ENCODE data around the gene DUT. TPM values are rescaled to one million over a fixed set of nuclear protein-coding genes. Genes with fewer than 3 reads are reported as not detected.
"Not testable (repeated sequence)": the region's sequence is repeated elsewhere in the genome, so short reads cannot be mapped to it uniquely, and the experiment has no call there.

Gene DUT
- total RNA-seq, 1 experiment from 2014 or later: 160 TPM

DNA sequence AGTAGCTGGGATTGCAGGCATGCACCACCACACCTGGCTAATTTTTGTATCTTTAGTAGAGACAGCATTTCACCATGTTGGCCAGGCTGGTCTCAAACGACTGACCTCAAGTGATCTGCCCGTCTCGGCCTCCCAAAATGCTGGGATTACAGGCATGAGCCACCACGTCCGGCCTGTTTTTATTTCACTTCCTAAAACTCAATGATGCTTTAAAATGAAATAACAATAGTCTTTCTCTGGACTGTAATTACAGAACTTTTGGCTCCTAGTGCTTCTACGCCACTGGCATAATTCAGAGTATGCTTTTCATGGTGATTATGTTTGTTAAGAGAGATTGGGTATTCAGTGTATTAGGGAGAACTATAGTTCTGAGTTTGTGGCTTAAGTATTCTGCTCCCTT is 5.0 kb upstream of the DUT start:
- not testable (repeated sequence) for DNase-seq (ENCODE audit: low read depth)

DNA sequence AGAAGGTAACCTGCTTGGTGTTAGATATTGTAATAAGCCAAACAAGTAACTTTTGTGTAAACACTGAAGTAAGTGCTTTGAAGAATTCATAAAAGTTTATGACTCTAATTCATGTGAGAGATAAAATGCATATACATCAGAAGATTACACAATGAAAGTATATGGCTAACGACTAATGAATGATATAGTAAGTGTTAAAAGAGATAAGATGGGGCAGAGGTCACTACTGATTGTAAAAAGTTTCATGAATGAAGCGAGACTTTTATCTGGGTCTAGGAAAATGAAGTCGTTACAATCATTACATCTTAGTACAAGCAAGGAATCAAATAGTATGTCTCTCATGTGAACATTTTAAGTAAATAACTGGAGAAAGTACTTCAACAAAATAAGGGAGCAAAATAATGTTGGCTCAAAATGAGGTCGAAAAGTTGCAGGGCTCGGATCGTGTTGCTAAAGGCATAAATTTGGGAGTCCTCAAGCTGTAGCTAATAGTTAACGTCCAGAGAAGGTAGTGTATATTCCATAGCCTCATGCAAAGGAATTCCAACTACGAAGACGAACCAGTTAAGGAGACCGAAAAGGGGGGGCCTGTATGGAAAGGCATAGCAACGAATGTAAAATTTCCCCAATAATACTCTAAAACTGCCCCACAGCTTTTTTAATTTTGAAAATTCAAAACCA is 984 bp upstream of the DUT start:
- DNase-seq (ENCODE audit: low read depth): no peak

DNA sequence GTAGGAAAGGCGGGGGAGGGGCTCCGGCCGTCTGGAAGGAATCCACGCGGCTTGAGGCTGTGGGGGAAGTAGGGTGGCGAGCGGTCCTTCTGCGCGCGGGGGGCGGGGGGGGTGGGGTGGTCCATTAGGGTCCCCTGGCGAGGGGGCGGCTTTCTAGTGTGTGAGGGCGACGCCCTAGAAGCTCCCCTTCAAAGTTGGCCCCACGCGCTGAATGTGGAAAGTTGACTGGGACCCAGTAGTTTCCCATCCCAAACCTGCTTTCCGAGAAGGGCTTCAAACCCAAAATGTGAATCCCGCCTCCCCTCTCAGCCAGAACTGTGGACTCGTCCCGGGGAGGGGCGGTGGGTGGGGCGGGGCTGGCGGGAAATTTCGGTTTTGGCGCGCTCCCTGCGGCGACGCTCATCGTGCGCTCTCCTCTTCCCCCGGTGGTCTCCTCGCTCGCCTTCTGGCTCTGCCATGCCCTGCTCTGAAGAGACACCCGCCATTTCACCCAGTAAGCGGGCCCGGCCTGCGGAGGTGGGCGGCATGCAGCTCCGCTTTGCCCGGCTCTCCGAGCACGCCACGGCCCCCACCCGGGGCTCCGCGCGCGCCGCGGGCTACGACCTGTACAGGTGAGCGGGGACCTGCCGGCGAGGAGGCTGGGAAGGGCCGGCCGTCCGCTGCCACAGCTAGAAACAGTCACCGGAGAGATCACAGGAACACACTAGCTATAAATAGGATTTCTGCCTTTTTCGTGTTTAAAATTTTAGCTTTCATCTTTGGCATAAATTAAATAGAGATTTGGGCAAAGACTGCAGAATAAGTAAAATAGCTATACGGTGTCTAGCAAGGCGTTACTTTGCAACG is 790 bp downstream of the DUT start:
- peak; percentile 53 for DNase-seq (ENCODE audit: low read depth)

- no peak for DNase-seq (ENCODE audit: low read depth)
Observed at GRCh38 chr15:48332642-48333034, 1.4 kb downstream of the DUT start.

DNA sequence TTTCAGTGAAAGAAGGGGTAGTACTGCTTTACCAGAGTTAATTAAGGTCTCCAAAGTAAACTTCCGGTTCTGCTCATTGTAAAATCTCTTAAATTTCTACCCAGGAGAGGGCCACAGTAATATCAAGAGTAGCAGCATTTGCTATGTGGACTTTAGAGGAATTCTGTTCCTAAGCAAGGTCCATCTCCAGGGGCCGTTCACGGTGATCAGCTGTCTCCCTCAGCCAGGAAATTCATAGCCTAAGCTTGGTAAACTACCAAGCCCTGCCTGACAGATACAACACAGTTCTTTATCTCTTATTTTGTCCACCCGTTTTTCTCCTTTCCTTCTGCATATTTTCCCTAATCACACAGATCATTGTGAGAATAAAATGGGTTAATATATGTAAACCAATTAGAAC is 2.3 kb downstream of the DUT start:
- no peak for DNase-seq (ENCODE audit: low read depth)

- DNase-seq (ENCODE audit: low read depth): no peak
Observed at GRCh38 chr15:48334260-48334659, 3.0 kb downstream of the DUT start.

DNA sequence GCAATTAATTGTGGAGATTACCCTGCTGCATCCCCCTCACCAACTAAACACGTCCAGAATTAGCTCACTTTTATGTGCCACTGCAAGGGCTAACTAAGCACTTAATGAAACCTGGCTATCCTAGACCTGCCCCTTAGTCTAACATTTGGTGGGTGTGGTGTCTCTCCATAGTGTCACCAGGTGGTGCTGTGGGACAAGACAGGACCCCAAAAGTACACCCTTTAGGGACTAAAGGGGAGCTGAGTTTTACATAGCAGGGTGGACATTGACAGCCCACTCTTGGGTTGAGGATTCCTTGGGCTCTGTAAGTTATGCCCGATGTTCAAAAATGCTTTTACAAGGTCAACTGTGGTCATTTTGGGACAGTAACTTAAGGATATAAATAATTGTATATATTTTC is 5.7 kb downstream of the DUT start:
- DNase-seq (ENCODE audit: low read depth): no peak

DNA sequence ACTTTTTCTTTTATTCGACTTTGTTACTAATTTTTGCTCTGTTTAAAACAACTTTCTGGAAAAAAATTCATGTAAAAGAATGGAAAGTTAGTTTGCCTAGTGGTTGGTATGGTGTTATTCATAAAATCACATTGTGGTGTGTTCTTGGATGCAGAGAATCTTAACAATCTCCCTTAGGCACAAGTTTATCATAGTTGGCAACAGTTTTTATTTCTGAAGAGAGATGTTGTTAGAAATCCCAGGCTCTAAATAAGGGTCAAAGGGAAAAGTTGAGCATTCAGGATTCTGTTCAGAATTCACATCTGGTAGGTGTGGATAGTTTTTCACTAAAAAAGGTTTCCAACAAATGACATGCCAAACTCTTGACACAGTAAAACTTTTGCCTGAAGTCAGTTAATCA is 6.4 kb downstream of the DUT start:
- no peak for DNase-seq (ENCODE audit: low read depth)

DNA sequence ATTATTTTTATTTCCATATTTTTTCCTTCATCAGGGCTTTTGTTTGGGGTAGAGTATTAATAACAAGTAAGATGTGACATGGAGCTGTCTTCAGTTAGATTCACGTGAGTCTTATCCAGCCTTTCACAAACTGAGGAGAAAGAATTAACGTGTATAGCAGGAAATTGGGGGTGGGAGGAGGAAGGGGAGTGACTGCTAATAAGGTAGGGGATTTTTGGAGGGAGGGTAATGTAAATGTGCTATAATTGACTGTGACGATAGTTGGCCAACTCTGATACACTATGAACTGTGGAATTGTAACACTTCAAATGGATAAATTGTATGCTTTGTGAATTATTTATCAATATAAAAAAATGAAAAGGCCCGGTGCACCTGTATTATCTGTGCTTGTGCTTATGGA is 8.9 kb downstream of the DUT start:
- DNase-seq (ENCODE audit: low read depth): no peak

DNA sequence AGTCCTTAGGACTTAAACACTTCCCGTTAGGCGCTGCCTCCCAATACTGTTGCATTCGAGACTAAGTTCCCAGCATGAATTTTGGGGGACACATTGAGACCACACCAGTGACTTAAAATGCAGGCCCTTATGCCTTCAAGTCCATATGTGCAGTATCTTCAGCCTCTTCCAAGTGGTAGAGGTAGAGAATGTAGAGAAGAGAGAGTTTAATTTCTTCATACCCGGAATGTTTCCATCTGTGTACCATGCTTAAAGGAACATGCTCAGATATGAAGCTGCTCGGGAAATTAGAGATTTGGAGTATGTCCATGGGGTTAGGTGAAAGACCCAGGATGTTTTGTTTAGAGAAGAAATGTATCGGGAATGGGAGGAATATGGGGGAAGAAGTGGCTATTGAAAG is 12.6 kb downstream of the DUT start:
- no peak for DNase-seq (ENCODE audit: low read depth)

GRCh38 chr15:48345516-48345915 is 14.3 kb downstream of the DUT start:
- no peak for DNase-seq (ENCODE audit: low read depth)

DNA sequence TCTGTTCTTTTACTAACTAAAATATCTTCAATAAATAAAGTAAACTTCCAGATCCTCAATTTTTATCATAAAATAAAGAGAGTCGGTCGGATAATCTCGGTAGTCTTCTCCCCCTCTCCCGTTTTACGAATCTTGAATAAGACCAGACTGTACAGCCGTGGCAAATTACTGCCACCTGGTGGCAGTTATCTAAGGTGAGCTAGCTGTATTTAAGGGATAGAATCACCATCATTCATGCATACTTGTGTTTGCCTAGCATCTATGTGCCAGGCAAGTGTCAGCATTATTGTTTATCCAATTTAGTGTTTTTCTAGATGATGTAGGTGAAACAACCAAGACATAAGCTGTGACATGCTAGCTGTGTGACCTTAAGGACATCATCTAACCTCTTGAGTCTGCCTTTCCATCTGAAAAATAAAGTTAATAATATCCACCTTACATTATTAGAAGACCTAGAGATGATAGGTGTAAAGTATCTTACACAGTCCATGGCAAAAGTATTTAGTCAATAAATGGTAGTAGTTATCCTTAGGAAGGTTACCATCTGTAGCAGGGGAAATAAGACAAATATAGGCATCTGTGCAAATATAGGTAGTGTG is 21.3 kb downstream of the DUT start:
- DNase-seq (ENCODE audit: low read depth): peak; percentile 55

DNA sequence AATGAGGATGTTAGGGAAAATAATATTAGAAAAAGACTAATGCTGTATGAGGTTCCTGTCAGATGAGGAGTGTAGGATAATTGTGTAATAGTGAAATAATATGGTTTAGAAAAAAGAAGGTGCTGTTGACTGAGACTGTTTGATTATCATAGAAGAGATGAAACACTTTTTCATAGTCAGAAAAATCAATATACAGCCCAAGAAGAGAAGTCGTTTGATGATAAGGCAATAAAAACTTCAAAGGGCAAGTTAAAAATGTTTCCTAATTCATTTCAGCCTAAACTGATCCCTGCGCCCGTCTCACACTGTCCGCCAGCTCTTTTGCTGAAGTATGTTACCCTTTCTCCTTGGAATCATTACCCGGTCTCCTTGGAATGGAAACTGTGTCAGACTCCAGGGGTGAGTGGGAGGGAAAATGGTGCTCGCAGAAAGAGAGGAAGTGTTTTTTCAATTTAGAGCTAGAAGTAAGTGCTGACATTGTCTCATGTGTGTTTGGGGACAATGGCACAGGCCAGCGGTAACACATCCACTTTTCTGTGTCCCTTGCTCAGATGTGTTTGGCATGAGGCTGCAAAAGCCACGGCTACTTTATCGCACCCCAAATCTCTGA is 23.6 kb downstream of the DUT start:
- no peak for DNase-seq (ENCODE audit: low read depth)

- no peak for DNase-seq (ENCODE audit: low read depth)
Observed at GRCh38 chr15:48355377-48355776, 24.1 kb downstream of the DUT start.

DNA sequence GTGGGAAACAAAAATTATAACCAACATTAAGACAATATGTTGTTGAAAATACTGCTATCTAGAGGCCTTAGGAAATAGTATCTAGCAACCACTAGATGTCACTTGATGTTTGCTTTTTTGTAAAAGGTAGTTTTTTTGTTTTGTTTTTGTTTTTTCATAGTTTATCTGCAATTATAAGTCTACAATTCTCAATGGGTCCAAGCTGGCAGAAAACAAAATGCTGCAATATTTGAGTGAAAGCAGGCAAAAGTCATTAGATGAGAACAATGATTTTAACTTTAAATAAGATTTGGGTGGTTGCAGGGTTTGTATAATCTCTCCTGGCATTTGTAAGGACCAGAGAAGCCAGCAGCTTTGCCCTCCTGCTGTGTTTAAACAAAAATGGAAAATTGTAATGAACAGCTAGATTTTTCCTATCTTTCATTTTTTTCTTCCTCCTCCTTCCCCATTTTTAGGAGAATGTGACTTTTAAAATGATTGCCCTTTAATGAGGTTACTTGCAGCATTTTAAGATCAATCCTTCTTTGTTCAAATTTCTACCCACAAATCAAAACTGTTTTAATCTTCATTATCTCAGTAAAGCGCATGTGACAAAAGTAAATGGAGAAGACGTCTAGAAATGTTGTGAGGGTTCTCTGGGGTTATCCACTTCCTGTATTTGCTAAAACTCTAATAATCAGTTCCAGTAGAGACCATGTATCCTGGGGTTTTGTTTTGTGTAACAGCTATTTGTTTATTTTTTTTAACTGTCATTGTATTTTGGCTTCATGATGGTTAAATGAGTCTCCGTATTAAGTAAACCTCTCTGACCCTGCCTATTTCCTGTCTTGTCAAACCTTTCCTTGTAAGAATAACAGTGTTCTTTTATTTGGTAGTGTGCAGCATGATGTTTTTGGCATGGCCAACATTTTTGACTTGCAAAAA is 27.3 kb downstream of the DUT start:
- DNase-seq (ENCODE audit: low read depth): peak; percentile 51

DNA sequence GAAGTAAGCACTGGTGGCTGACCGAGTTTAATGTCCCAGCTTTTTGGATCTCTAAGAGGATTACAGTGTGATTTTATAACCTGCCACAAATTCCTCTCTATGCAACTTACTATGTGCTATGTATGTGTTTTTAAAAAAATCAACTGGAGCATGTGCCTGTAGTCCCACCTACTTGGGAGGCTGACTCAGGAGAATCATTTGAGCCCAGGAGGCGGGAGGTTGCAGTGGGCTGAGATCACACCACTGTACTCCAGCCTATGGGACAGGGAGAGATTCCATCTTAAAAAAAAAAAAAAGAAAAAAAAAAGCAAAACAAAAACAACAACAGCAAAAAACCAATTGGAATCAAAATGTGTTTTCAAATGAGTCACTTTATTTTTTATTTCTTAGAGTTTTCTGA is 29.6 kb downstream of the DUT start:
- peak; percentile 83 for DNase-seq (ENCODE audit: low read depth)

DNA sequence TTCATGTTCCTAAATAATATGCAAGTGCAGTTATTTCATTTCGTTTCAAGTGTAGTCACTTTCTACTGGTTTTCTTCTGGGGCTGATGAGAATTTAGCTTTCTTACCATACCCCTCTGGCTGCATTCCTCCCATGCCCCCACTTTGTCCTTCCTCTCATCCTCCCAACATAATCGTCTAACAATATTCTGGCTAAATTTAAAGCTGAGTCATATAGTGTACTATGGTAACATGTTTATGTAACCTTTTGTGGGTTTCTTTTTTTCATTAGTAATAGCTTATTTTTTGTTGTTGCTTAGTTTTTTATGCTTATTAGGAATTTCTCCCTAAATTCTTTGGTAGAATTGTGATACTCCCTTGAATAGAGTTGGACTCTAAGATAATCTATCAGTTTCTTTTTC is 30.5 kb downstream of the DUT start:
- DNase-seq (ENCODE audit: low read depth): peak; percentile 31

GRCh38 chr15:48363474-48363873 is 32.2 kb downstream of the DUT start:
- DNase-seq (ENCODE audit: low read depth): no peak

- no peak for DNase-seq (ENCODE audit: low read depth)
Observed at GRCh38 chr15:48365575-48365974, 34.3 kb downstream of the DUT start.

DNA sequence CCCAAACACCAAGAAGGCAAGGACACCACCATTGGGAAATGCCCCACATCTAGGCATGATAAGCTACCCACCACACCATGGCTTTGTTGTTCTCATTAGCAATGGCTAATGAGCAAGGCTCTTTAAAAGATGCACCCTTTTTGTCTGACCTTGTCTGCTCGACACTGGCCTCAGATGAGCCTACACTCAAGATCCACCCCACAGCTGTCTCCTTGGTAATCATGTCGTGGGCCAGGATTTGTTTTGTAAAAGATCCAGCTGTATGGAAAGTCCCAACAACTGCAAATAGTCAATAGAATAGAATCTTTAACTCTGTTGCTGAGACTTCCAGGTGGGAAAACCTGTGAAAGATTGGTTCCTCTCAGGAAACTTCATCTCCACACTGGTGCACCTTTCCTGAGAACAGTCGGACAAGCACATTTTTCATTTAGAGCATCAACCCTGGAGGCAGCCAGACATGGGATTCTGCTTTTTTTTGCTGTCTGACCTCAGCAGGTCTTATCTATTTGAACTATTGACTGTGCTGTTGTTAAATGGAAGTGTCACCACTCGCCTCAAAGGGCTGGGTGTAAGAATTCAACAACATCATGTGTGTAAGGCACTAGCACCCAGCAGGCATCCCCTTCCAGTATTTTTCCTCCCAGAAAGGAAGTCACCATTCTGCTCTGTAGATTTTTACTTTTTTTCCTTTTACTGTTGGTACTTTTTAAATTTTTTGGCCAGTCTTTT is 35.5 kb downstream of the DUT start:
- no peak for DNase-seq (ENCODE audit: low read depth)
